Liver (tissue), 3 donors: Measurements from ENCODE around the gene C22orf23.

Source experiments
- CTCF ChIP-seq: fragments of 150-350 bp; IDR thresholded peaks from 2 replicates; pipeline ENCODE4 v1.5.1; 2017; ENCODE audit warnings: improper control_type of control experiment, low read depth, low read length; ENCODE audit not compliant: missing input control
- GABPA ChIP-seq, 2 donors: IDR thresholded peaks in 1 of 2; conservative IDR thresholded peaks in 1 of 2; 2 replicates each; pipeline ENCODE4 v1.6.1; 2016; ENCODE audit warnings: antibody characterized with exemption in 2 of 2, mild to moderate bottlenecking in 1 of 2, moderate library complexity in 1 of 2
- HNF4A ChIP-seq, 2 donors: conservative IDR thresholded peaks; 2 replicates each; pipeline ENCODE4 v1.6.1; 2016; ENCODE audit warnings: antibody characterized with exemption in 2 of 2, mild to moderate bottlenecking in 2 of 2
- NR2F2 ChIP-seq: IDR thresholded peaks from 2 replicates; pipeline ENCODE4 v1.6.1; 2016; ENCODE audit warnings: antibody characterized with exemption
- REST ChIP-seq: IDR thresholded peaks from 2 replicates; pipeline ENCODE4 v1.6.1; 2016; ENCODE audit warnings: antibody characterized with exemption, mild to moderate bottlenecking
- SP1 ChIP-seq: IDR thresholded peaks from 2 replicates; pipeline ENCODE4 v1.6.1; 2018; ENCODE audit warnings: antibody characterized with exemption, mild to moderate bottlenecking
- YY1 ChIP-seq: IDR thresholded peaks from 2 replicates; pipeline ENCODE4 v1.6.1; 2016; ENCODE audit warnings: antibody characterized with exemption, mild to moderate bottlenecking
- donor health status: healthy.
- donor health status: healthy.

GRCh38 chr22:37951305-37951704, 2.1 kb downstream of the C22orf23 start:
- TF ChIP-seq CTCF, result no peak
- TF ChIP-seq HNF4A (conservative IDR thresholded peaks at IDR 0.05), result no peak
- TF ChIP-seq GABPA (IDR thresholded peaks at IDR 0.05 in 1 of 2, conservative IDR thresholded peaks at IDR 0.05 in 1 of 2), result no peak
- TF ChIP-seq YY1, result no peak
- TF ChIP-seq NR2F2, result no peak
- TF ChIP-seq SP1, result no peak
- no peak for TF ChIP-seq REST
